GM13976 (cell line): ENCODE data around the gene LNP1.

ENCODE experiments used
- DNase-seq: peaks from one replicate; pipeline ENCODE4 v3.0.0; 2012; ENCODE audit warnings: low spot score
- in situ Hi-C: fragments of 300-500 bp; cut with MboI; formaldehyde crosslinking; loops from one replicate; pipeline ENCODE4 v1.12.0; 2022; ENCODE audit warnings: low sequenced_read_pairs, mixed read lengths, inconsistent platforms; ENCODE audit not compliant: unreplicated experiment
- TF ChIP-seq, protein P1 (sequence below): IDR thresholded peaks from 2 replicates; pipeline ENCODE4 v1.5.1; 2012; ENCODE audit warnings: borderline replicate concordance, mild to moderate bottlenecking; ENCODE audit not compliant: insufficient read depth; ENCODE audit errors: extremely low read depth, missing control alignments, control extremely low read depth

LNP1 gene

DNA sequence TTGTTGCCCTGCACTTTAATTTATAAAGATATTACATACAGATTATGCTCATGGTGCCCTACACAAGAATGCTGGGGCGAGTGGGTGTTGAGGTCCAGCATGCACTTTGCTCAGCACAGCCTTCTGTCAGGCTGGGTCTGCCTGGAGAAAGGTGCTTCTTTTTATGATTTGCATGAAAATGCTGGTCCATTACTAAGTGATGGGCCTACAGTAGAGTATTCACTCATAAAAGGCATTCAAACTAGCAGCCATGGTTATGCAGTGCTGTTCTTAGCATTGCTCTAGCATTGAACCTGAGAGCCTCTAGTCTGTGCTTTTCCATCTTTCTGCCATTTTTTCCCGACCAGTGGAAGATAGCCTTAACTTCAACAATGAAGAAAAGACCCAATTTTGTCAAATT lies 12.3 kb downstream of the LNP1 start:
- in situ Hi-C loops = no loop called here
- TF ChIP-seq, protein P1, sequence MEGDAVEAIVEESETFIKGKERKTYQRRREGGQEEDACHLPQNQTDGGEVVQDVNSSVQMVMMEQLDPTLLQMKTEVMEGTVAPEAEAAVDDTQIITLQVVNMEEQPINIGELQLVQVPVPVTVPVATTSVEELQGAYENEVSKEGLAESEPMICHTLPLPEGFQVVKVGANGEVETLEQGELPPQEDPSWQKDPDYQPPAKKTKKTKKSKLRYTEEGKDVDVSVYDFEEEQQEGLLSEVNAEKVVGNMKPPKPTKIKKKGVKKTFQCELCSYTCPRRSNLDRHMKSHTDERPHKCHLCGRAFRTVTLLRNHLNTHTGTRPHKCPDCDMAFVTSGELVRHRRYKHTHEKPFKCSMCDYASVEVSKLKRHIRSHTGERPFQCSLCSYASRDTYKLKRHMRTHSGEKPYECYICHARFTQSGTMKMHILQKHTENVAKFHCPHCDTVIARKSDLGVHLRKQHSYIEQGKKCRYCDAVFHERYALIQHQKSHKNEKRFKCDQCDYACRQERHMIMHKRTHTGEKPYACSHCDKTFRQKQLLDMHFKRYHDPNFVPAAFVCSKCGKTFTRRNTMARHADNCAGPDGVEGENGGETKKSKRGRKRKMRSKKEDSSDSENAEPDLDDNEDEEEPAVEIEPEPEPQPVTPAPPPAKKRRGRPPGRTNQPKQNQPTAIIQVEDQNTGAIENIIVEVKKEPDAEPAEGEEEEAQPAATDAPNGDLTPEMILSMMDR = no peak

DNA sequence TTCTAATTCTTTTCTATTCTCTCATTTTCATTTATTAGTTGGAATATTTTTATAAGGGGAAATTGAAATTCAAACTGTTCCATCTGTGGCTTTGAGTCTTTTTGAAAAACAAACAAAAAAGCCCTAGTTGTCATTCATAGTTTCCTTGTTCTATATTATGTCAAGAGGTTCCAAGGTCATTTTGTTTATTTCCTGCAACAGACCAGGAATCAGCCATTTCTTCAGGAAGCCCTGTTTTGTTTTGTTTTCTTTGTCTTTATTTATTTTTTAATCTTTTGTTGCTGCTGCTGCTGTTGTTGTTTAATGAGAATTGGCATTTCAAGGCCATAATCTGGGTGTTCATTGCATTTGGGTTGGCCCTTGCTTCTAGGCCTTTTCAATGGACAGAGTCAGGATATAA lies 14.8 kb downstream of the LNP1 start:
- in situ Hi-C loops = no loop called here
- DNase-seq = no peak
- TF ChIP-seq, protein P1 = no peak

More for the DNA sequence above, 12.3 kb downstream of the LNP1 start:
- no peak for DNase-seq

DNA sequence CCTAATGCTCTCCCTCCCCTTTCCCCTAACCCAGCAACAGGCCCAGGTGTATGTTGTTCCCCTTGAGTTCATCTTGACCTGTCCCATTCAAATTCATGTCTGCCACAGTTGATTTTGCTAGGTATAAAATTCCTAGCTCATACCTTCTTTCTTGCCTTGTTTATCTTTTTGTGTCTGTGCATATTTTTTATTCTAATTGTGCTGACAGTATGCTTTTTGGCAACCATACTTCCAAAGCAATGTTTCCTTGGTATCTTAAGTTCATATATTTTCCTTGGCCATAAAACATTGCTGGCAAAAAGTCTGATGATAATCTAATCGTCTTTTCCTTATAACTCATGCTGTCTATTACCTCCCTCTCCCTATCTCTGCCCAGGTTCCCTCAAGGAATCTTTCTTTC lies 15.5 kb downstream of the LNP1 start:
- in situ Hi-C loops = no loop called here
- TF ChIP-seq, protein P1 = no peak
- no peak for DNase-seq

DNA sequence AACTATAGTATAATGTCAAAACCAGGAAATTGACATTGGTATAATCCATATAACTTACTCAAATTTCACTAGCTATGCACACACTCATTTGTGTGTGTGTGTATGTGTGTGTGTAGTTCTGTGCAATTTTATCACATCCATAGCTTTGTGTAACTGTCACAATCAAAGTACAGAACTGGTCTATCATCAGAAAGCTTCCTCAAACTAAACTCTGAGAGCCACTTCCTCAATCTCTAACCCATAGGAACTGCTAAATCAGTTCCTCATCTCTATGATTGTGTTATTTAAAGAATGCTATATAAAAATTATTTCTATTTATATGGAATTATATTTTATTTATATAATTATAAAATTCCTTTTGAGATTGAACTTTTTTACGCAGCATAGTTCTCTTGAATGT lies 18.1 kb downstream of the LNP1 start:
- in situ Hi-C loops = no loop called here
- DNase-seq = no peak
- TF ChIP-seq, protein P1 = no peak

DNA sequence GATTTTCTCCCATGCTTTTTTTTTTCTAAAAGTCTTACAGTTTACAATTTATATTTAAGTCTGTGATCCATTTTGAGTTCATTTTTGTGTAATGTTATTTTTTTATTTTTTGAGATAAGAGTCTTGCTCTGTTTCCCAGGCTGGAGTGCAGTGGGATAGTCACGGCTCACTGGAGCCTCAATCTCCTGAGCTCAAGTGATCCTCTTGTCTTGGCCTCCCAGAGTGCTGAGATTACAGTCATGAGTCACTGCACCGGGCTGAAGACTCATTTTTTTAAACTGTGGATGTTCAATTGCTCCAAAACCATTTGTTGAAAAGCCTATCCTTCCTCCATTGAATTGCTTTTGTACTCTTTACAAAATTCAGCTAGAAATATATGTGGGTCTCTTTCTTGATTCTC lies 19.5 kb downstream of the LNP1 start:
- TF ChIP-seq, protein P1 = no peak
- in situ Hi-C loops = no loop called here
- DNase-seq = no peak

DNA sequence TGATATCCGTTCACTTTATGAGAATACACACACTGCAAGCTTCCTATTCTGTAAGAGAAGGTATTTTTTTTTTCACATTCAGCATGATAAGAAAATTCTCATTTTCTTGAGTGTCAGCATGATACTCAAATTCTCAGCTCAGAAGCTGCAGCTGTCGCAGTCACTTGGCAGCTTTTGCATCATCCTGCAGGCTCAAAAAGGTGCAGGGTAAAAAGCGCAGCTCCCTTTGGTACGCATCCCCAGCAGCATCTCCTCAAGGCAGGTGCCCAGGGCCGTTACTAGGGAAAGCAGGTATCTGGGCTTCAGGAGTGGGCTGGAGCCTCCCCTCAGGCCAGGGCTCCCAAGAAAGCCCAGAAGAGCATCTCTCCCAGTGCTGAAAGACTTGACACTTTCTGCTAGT lies 22.3 kb downstream of the LNP1 start:
- TF ChIP-seq, protein P1 = no peak
- no peak for DNase-seq
- in situ Hi-C loops = no loop called here

DNA sequence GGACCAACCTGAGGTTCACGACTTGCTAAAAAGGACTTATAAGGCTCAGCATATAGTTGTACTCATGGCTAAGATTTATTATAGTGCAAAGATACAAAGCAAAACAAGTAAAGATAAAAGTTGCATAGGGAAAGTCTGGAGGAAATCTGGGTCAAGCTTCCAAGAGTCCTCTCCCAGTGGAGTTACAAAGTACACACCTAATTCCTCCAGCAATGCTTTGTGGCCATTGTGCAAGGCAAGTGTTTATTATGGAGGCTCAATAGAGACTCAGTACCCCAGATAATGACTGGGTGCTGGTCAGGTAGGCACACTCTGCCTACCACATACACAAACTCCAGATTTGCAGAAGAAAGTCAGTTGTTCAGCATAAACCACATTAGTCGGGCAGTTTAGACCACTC lies 22.9 kb downstream of the LNP1 start:
- TF ChIP-seq, protein P1 = no peak
- in situ Hi-C loops = no loop called here
- DNase-seq = no peak
